HG02571 (cell line): ENCODE measurements around the gene IL17RA.

Experiments
- ATAC-seq: cut with Tn5 transposase; IDR thresholded peaks from one replicate; pipeline ENCODE4 v1.9.1; 2021; ENCODE audit warnings: mild to moderate bottlenecking, moderate library complexity; ENCODE audit not compliant: unreplicated experiment

IL17RA gene

DNA sequence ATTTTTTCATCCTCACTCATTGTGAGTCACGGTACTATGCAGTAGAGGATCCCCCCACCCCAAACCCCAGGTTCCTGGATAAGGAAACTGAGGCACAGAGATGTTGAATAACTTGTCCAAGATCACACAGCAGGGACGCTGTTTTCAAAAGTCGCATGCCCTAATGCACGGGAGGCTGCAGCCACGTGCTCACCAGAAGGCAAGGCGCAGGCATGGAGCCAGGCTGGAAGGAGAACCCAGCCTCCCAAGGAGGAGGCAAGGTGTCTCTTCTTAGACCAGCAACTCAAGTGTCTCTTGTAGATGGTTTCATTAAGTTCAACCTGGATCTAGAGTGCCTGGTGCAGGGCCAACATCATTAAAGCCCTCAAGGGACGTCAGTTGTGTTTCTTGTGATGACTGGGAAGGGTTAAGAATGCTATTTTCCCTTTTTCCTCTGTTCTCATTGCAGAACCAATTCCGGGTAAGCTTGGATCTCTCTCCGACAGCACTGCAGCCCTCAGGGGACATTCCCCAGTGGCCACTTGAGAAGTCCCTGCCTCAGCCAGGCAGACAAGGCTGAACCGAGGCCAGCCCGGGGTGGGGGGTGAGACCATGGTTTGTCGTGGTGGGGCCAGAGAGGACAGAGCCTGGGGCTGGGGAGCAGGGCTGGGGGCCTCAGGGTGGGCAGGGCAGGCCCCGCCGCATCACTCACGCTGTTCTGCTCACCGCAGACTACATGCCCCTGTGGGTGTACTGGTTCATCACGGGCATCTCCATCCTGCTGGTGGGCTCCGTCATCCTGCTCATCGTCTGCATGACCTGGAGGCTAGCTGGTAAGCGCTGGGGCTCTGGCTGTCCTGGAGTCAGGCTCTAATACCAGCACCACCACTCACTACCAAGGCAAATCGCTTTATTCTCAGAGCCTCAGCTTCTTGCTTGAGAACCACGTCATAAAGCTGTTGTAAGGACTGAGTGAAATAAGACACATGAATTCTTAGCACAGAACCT lies 20.6 kb downstream of the IL17RA start:
- ATAC-seq, result no peak

DNA sequence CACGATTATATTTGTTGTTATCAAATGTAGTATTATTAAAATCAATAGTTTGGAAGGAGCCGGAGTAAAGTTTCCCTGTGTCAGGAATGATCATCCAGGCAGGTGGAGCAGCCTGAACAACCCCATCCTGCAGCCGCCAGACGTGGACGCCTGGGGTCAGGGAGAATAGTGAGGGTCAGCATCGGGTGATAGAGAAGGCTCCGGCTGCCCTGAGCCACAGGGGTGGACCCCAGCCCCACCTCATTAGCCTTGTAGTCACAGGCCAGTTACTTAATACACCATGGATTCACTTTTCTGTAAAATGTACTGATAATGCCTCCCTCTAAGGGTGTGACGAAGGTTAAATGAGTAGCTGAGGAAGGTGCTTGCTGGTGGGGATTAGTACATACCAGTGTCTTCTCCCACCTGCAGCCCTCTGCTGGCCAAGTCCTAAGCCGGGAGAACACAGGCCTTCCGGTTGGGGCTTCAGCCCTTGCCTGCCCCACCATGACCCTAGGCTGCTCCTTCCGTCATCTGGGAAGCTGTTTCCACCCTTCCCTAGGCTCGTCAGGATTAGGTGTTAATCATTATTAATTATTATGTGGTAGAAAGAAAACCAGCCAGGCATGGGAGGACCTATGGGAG lies 21.5 kb downstream of the IL17RA start:
- no peak for ATAC-seq

DNA sequence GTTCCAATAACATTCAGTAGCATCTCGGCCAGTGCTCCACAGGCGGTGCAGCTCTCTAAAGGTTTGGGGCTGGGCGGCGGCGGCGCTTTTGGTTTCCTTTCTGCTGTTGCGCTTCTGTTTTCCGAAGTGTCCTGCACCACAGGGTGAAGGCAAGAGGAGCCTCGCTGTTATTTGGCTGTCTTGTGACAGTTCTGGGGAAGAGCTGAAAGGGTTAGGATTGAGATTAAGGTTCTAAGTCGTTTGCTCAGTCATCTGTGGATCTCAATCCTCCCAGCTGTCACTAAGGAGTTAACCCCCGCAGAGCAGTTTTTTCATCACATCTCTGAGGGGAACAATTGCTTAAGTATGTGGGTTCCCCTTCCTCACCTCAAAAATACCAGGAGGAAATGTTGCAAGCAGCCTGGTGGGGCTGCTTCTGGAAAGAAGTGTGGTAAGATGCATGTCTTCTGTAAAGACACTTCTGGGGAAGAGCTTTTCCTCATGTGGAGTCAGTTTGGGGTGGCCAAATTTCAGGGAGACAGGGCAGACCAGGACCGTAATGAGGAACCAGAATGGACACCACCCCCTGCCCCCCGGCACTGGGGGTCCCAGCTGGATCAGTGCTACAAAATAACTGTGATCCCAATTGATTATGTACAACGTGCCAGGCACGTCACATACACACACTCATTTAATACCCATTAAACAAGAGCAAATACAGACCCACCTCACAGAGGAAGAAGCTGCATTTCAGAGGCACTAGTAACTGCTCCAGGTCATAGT lies 22.2 kb downstream of the IL17RA start:
- no peak for ATAC-seq

DNA sequence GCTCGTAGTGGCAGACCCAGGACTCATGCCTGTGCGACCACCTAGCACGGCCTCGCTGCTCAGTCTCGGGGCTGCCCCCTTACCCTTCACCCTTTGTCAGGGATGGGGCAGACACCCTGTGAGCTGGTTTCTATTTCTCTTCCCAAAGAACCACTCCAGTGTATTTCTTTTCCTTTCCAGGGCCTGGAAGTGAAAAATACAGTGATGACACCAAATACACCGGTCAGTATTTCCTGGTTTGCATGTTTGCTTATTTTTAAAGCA lies 22.7 kb downstream of the IL17RA start:
- no peak for ATAC-seq

DNA sequence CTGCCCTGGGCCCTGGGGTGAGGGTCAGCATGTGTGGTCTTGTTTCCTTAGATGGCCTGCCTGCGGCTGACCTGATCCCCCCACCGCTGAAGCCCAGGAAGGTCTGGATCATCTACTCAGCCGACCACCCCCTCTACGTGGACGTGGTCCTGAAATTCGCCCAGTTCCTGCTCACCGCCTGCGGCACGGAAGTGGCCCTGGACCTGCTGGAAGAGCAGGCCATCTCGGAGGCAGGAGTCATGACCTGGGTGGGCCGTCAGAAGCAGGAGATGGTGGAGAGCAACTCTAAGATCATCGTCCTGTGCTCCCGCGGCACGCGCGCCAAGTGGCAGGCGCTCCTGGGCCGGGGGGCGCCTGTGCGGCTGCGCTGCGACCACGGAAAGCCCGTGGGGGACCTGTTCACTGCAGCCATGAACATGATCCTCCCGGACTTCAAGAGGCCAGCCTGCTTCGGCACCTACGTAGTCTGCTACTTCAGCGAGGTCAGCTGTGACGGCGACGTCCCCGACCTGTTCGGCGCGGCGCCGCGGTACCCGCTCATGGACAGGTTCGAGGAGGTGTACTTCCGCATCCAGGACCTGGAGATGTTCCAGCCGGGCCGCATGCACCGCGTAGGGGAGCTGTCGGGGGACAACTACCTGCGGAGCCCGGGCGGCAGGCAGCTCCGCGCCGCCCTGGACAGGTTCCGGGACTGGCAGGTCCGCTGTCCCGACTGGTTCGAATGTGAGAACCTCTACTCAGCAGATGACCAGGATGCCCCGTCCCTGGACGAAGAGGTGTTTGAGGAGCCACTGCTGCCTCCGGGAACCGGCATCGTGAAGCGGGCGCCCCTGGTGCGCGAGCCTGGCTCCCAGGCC lies 23.7 kb downstream of the IL17RA start:
- ATAC-seq, result no peak

GRCh38 chr22:17109113-17109865 lies 24.5 kb downstream of the IL17RA start:
- ATAC-seq, result no peak

- no peak for ATAC-seq
Measured at GRCh38 chr22:17109976-17110375, 25.2 kb downstream of the IL17RA start.

GRCh38 chr22:17110791-17111550 lies 26.2 kb downstream of the IL17RA start:
- no peak for ATAC-seq

- ATAC-seq, result no peak
Measured at GRCh38 chr22:17112491-17113042, 27.8 kb downstream of the IL17RA start.

DNA sequence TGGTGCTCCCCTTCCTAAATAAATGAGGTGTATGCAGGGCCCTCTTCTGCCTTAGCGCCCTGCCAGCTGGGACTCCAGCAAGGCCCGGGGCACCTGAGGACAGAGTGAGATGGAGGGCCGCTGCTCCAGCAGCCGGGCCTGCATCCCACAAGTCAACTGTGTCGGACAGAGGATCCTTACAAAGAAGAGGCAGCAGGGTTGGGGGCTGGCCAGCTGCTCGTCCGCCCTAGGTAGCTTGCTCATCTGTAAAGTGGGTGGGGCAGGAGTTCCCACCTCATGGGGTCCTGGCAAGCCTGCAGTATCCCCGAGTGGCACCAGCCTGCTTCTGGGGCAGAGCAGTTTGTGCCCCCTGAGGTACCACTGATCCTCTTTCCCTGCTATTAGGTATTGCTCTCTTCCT lies 28.8 kb downstream of the IL17RA start:
- ATAC-seq, result no peak

DNA sequence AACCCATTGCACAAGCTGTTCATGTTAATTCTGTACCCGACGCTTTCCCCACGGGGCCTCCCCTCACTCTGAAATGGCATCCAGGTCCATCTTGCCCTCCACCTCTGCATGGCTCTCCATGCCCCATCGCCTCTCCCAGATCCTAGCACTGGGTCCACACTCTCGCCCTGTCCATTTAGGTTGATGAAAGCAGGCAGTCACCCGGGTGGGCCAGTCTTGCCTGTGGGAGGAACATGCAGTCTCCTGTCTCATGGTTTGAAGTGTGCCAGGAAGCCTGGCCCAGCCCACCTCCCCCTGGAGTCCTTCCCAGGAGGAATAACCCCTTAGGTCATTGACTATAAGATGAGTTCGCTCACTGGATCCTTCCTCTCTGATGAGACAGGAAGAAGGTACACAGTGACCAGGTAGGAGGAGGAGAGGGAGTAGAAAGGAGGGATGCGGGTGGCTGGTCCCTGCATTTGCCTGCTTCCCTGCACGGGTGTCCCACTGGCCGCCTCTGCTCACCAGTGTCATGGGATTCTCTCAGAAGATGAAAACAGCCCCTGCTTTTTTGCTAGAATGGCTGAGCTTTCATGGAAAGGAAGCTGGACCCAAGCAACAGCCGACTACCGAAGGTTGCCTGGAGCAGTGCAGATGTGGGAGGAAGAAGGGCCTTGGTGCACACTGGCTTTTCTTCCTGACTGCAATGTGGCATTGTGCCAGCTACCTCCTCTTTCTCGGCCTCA lies 29.5 kb downstream of the IL17RA start:
- ATAC-seq, result no peak

DNA sequence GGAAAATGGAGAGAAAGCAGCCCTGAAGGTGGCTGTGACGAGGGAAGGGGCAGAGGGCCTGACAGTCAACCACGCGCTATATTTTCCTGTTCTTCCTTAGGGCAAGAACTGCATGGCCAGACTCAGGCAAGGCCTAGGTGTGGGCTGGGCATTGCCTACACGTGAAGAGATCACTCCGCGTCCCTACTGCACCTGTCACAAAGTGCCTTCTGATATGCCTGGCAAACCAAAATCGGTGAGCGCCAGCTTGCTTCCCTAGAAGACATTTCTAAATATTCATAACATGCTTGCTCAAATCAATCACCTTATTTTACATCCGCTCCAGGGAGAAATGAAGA lies 30.1 kb downstream of the IL17RA start:
- ATAC-seq, result no peak

- ATAC-seq, result no peak
Measured at GRCh38 chr22:17115236-17115635, 30.4 kb downstream of the IL17RA start.

- ATAC-seq, result no peak
Measured at GRCh38 chr22:17115945-17116565, 31.3 kb downstream of the IL17RA start.

- no peak for ATAC-seq
Measured at GRCh38 chr22:17116572-17117330, 32.0 kb downstream of the IL17RA start.

GRCh38 chr22:17117400-17117799 lies 32.6 kb downstream of the IL17RA start:
- no peak for ATAC-seq

DNA sequence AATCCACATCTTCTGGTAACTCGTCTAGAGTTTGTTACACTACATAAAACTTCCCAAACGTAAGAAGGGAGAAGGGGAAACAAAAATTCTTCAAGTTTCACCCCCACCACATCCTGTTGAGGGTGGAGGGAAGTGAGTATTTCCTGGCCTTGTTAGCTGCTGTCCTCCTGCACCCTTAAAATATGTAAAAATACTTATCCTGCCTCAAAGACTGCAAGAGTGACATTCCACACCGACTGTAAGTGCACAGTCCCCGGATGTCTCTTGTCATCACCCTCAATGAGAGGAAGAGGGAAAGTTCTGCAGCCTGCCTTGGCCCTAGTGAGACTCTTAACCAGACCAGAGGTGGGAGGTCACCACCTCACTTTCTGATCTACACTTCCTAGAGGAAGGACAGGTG lies 33.1 kb downstream of the IL17RA start:
- no peak for ATAC-seq
